Trophoblast cell (in vitro differentiated cells and primary cell): ENCODE results near the gene RAI1.
"Not testable (repeated sequence)": the region's sequence is repeated elsewhere in the genome, so short reads cannot be mapped to it uniquely, and the experiment has no call there.

Experiments used
- DNase-seq, 2 donors: peaks; one replicate each; pipeline ENCODE4 v3.0.0-alpha.2; 2016
- H2AFZ ChIP-seq: 2 replicates; pipeline ENCODE4 v1.6.1; 2013; ENCODE audit warnings: low read length, moderate library complexity, mild to moderate bottlenecking; ENCODE audit not compliant: insufficient read depth, poor library complexity
- H2AK5ac ChIP-seq: 2 replicates; pipeline ENCODE4 v1.6.1; 2013; ENCODE audit warnings: mild to moderate bottlenecking, low read length
- H2BK120ac ChIP-seq: 2 replicates; pipeline ENCODE4 v1.6.1; 2013; ENCODE audit warnings: low read length, mild to moderate bottlenecking, moderate library complexity; ENCODE audit not compliant: insufficient read depth, poor library complexity
- H2BK12ac ChIP-seq: 2 replicates; pipeline ENCODE4 v1.6.1; 2013; ENCODE audit warnings: mild to moderate bottlenecking, low read length, moderate library complexity
- H2BK5ac ChIP-seq: 2 replicates; pipeline ENCODE4 v1.6.1; 2013; ENCODE audit warnings: low read length, low read depth, moderate library complexity, mild to moderate bottlenecking; ENCODE audit not compliant: poor library complexity
- H3K14ac ChIP-seq: 2 replicates; pipeline ENCODE4 v1.6.1; 2013; ENCODE audit warnings: mild to moderate bottlenecking, low read length
- H3K18ac ChIP-seq: 2 replicates; pipeline ENCODE4 v1.6.1; 2013; ENCODE audit warnings: mild to moderate bottlenecking, low read length
- H3K23ac ChIP-seq: 2 replicates; pipeline ENCODE4 v1.6.1; 2013; ENCODE audit warnings: low read length
- H3K27ac ChIP-seq: 2 replicates; pipeline ENCODE4 v1.5.1; 2013; ENCODE audit warnings: low read depth, mild to moderate bottlenecking, inconsistent platforms, low read length, moderate library complexity
- H3K27me3 ChIP-seq: 2 replicates; pipeline ENCODE4 v1.6.1; 2013; ENCODE audit warnings: inconsistent platforms, mild to moderate bottlenecking, low read length, moderate library complexity; ENCODE audit not compliant: insufficient read depth
- H3K36me3 ChIP-seq, 2 experiments: 1 replicate in 1 of 2; 2 replicates in 1 of 2; pipeline ENCODE4 v1.6.1; 2013; ENCODE audit warnings: low read length in 2 of 2, mild to moderate bottlenecking in 2 of 2, moderate library complexity in 1 of 2; ENCODE audit not compliant: insufficient read depth in 2 of 2, control insufficient read depth in 1 of 2
- H3K4ac ChIP-seq: 2 replicates; pipeline ENCODE4 v1.6.1; 2013; ENCODE audit warnings: low read depth, mild to moderate bottlenecking, low read length, moderate library complexity
- H3K4me1 ChIP-seq, 2 experiments: 1 replicate in 1 of 2; 2 replicates in 1 of 2; pipeline ENCODE4 v1.6.1; 2013; ENCODE audit warnings: low read length in 2 of 2, mild to moderate bottlenecking in 2 of 2, moderate library complexity in 1 of 2; ENCODE audit not compliant: insufficient read depth in 2 of 2, control insufficient read depth in 1 of 2
- H3K4me2 ChIP-seq: 2 replicates; pipeline ENCODE4 v1.6.1; 2013; ENCODE audit warnings: inconsistent platforms, mild to moderate bottlenecking, low read length, moderate library complexity
- H3K4me3 ChIP-seq: 2 replicates; pipeline ENCODE4 v1.5.1; 2013; ENCODE audit warnings: mild to moderate bottlenecking, low read depth, low read length, inconsistent platforms
- H3K79me1 ChIP-seq: one replicate; pipeline ENCODE4 v1.6.1; 2013; ENCODE audit warnings: low read length
- H3K79me2 ChIP-seq: 2 replicates; pipeline ENCODE4 v1.6.1; 2013; ENCODE audit warnings: low read length, mild to moderate bottlenecking; ENCODE audit not compliant: control insufficient read depth, insufficient read depth, poor library complexity
- H3K9ac ChIP-seq: 2 replicates; pipeline ENCODE4 v1.6.1; 2013; ENCODE audit warnings: mild to moderate bottlenecking, low read length
- H3K9me3 ChIP-seq: 2 replicates; pipeline ENCODE4 v1.6.1; 2013; ENCODE audit warnings: low read depth, mild to moderate bottlenecking, control low read depth, inconsistent platforms, low read length; ENCODE audit not compliant: insufficient read depth
- H4K12ac ChIP-seq: 2 replicates; pipeline ENCODE4 v1.6.1; 2013; ENCODE audit warnings: low read depth, mild to moderate bottlenecking, low read length, moderate library complexity
- H4K8ac ChIP-seq: 2 replicates; pipeline ENCODE4 v1.6.1; 2013; ENCODE audit warnings: low read depth, mild to moderate bottlenecking, low read length, moderate library complexity
- H4K91ac ChIP-seq: one replicate; pipeline ENCODE4 v1.6.1; 2013; ENCODE audit warnings: low read depth, mild to moderate bottlenecking, low read length, moderate library complexity
- WGBS: extraction: QIAGEN DNeasy Blood & Tissue Kit; methylation state at CpG from one replicate; pipeline ENCODE4 v1.1.7; 2013; ENCODE audit warnings: missing lambda C conversion rate; ENCODE audit not compliant: insufficient read length, insufficient coverage; ENCODE audit errors: extremely low coverage; 5-methylcytosine and 5-hydroxymethylcytosine counted together

The RAI1 gene

GRCh38 chr17:17641621-17642409, 39.4 kb upstream of the RAI1 start:
- H4K91ac ChIP-seq = no peak overlapping the region
- no peak overlapping the region for H2AK5ac ChIP-seq
- H3K23ac ChIP-seq = no peak overlapping the region
- no peak overlapping the region for H3K4me2 ChIP-seq
- no peak overlapping the region for H2AFZ ChIP-seq
- no peaks in the 10 kb centered on the region for H3K4me1 ChIP-seq
- H4K8ac ChIP-seq = no peak overlapping the region
- no peaks in the 10 kb centered on the region for H3K36me3 ChIP-seq
- no peak overlapping the region for H4K12ac ChIP-seq
- no CpG with 5 or more reads among the region's 14 CpGs for WGBS
- H3K79me1 ChIP-seq = no peaks in the 10 kb centered on the region
- H3K18ac ChIP-seq = no peak overlapping the region
- no peaks in the 10 kb centered on the region for H3K79me2 ChIP-seq
- no peak overlapping the region for H2BK5ac ChIP-seq
- H3K27ac ChIP-seq = no peak overlapping the region
- H3K27me3 ChIP-seq = no peaks in the 10 kb centered on the region
- no peak overlapping the region for H2BK120ac ChIP-seq
- no peak overlapping the region for H3K4ac ChIP-seq
- DNase-seq = peak; percentile 61 to 90
- H3K14ac ChIP-seq = no peak overlapping the region
- peaks cover 2% of the 10 kb centered on the region for H3K9me3 ChIP-seq
- H3K4me3 ChIP-seq = no peak overlapping the region
- no peak overlapping the region for H2BK12ac ChIP-seq
- H3K9ac ChIP-seq = no peak overlapping the region

- not testable (repeated sequence) for H3K27ac ChIP-seq, H2BK12ac ChIP-seq
- WGBS = no CpG with 5 or more reads among the region's 4 CpGs
These were observed 36.1 kb upstream of the RAI1 start for GRCh38 chr17:17645148-17645547.

GRCh38 chr17:17645961-17646360, 35.3 kb upstream of the RAI1 start:
- Histone ChIP-seq H3K4me2 (no peak overlapping the region), H4K91ac (no peak overlapping the region), H3K79me1 (no peaks in the 10 kb centered on the region), H3K4me1 (no peaks in the 10 kb centered on the region), H2AK5ac (no peak overlapping the region), H3K4ac (no peak overlapping the region), H2AFZ (no peak overlapping the region), H3K9ac (no peak overlapping the region), H3K14ac (no peak overlapping the region), H3K4me3 (no peak overlapping the region), H3K36me3 (no peaks in the 10 kb centered on the region), H3K23ac (no peak overlapping the region), H3K79me2 (no peaks in the 10 kb centered on the region), H3K27me3 (no peaks in the 10 kb centered on the region), H3K9me3 (peaks cover 4% of the 10 kb centered on the region), H3K18ac (no peak overlapping the region), H4K8ac (no peak overlapping the region), H2BK120ac (no peak overlapping the region), H2BK12ac (no peak overlapping the region), H3K27ac (no peak overlapping the region), H2BK5ac (no peak overlapping the region), H4K12ac (no peak overlapping the region)
- DNase-seq = no peak
- WGBS = no CpG with 5 or more reads among the region's 2 CpGs

More at GRCh38 chr17:17645148-17645547, 36.1 kb upstream of the RAI1 start:
- not testable (repeated sequence) for H3K9ac ChIP-seq, H3K23ac ChIP-seq, H4K12ac ChIP-seq, H3K9me3 ChIP-seq, H3K27me3 ChIP-seq, H3K36me3 ChIP-seq, H3K4ac ChIP-seq, H2BK5ac ChIP-seq, DNase-seq, H2AK5ac ChIP-seq, H4K91ac ChIP-seq, H3K18ac ChIP-seq, H3K79me2 ChIP-seq, H3K4me1 ChIP-seq, H4K8ac ChIP-seq, H2BK120ac ChIP-seq, H3K79me1 ChIP-seq, H2AFZ ChIP-seq, H3K4me3 ChIP-seq, H3K14ac ChIP-seq, H3K4me2 ChIP-seq

GRCh38 chr17:17647524-17648178, 33.6 kb upstream of the RAI1 start:
- Histone ChIP-seq H3K18ac (no peak overlapping the region), H4K91ac (no peak overlapping the region), H2BK12ac (no peak overlapping the region), H3K4me1 (no peaks in the 10 kb centered on the region), H3K9me3 (peaks cover 4% of the 10 kb centered on the region), H3K23ac (no peak overlapping the region), H2AK5ac (no peak overlapping the region), H3K79me1 (no peaks in the 10 kb centered on the region), H2AFZ (no peak overlapping the region), H2BK5ac (no peak overlapping the region), H3K9ac (no peak overlapping the region), H3K27me3 (no peaks in the 10 kb centered on the region), H3K36me3 (no peaks in the 10 kb centered on the region), H3K4ac (no peak overlapping the region), H2BK120ac (no peak overlapping the region), H3K79me2 (no peaks in the 10 kb centered on the region), H3K14ac (no peak overlapping the region), H3K27ac (no peak overlapping the region), H4K12ac (no peak overlapping the region), H3K4me2 (no peak overlapping the region), H4K8ac (no peak overlapping the region), H3K4me3 (no peak overlapping the region)
- no CpG with 5 or more reads among the region's 14 CpGs for WGBS
- DNase-seq = no peak
